GM12878 (cell line): ENCODE data around the gene IBSP. TPM values are rescaled to one million over a fixed set of nuclear protein-coding genes. Genes with fewer than 3 reads are reported as not detected.

Experiments used
- CUX1 ChIP-seq: IDR thresholded peaks from 2 replicates; pipeline ENCODE4 v1.6.1; 2012; ENCODE audit warnings: improper control_type of control experiment, low read depth, low read length; ENCODE audit not compliant: insufficient replicate concordance
- NFXL1 ChIP-seq: fragments of 450-650 bp; IDR thresholded peaks from 2 replicates; pipeline ENCODE4 v1.6.1; 2017; ENCODE audit warnings: antibody characterized with exemption, mild to moderate bottlenecking, borderline replicate concordance
- ZNF384 ChIP-seq: IDR thresholded peaks from 2 replicates; pipeline ENCODE4 v1.6.1; 2012; ENCODE audit warnings: low read depth, mild to moderate bottlenecking, low read length, improper control_type of control experiment, borderline replicate concordance
- polyA plus RNA-seq, 11 experiments: library from polyadenylated mRNA; depleted of rRNA in 4 of 11; unstranded in 6 of 11; stranded (reverse) in 5 of 11; fragments of >200 nt; fragmentation: Nextera tagmentation in 4 of 11; fragmentation: Illumina TruSeq in 1 of 11; extraction: Ambion mirVana in 4 of 11; extraction: Trizol in 1 of 11; gene quantifications; 1 replicate in 1 of 11; 2 replicates in 10 of 11; pipeline versions ENCODE4 v1.2.1 to v1.2.3, GENCODE V29; 2011 to 2016; ENCODE audit warnings: inconsistent platforms in 2 of 11, missing spikeins in 2 of 11, low read depth in 1 of 11
- total RNA-seq, 4 experiments: library from RNA; depleted of rRNA in 3 of 4; stranded (reverse); fragments of >200 nt in 3 of 4; fragmentation: Illumina TruSeq in 1 of 4; extraction: Trizol in 1 of 4; gene quantifications; 2 replicates each; pipeline versions ENCODE4 v1.2.1 to v1.2.3, GENCODE V29; 2013 to 2021

Gene IBSP
- total and polyA plus RNA-seq, 10 of the 15 experiments (the other 5 are each of a cell fraction or from before 2014, with no cell fraction given): not detected

GRCh38 chr4:87857789-87858188 lies 58.4 kb downstream of the IBSP start (continued):
- TF ChIP-seq CUX1 (no peak), NFXL1 (no peak), ZNF384 (no peak)

Other genes starting within 250 kb of the IBSP start
- gene DSPP, start 191.0 kb upstream of the IBSP start, total RNA-seq (2014; rRNA removed): not detected in 2 replicates
- gene DSPP, start 191.0 kb upstream of the IBSP start, total RNA-seq (2014; rRNA removed; fragmentation: Illumina TruSeq; extraction: Trizol): not detected in 2 replicates
- not detected in 2 replicates for gene DSPP, start 191.0 kb upstream of the IBSP start, total RNA-seq (2021)
- gene DSPP, start 191.0 kb upstream of the IBSP start, polyA plus RNA-seq (2011; rRNA removed): not detected in 2 replicates
- not detected in 2 replicates for gene DSPP, start 191.0 kb upstream of the IBSP start, polyA plus RNA-seq (2014; fragmentation: Illumina TruSeq; extraction: Trizol)
- gene DSPP, start 191.0 kb upstream of the IBSP start, polyA plus RNA-seq (2014; fragmentation: Nextera tagmentation; extraction: Ambion mirVana): not detected
- not detected in 2 replicates for gene DSPP, start 191.0 kb upstream of the IBSP start, polyA plus RNA-seq (2014; rRNA removed)
- not detected for gene DSPP, start 191.0 kb upstream of the IBSP start, polyA plus RNA-seq (2016; fragmentation: Nextera tagmentation; extraction: Ambion mirVana)
- not detected in 2 replicates for gene DMP1, start 149.3 kb upstream of the IBSP start, total RNA-seq (2014; rRNA removed)
- gene DMP1, start 149.3 kb upstream of the IBSP start, total RNA-seq (2014; rRNA removed; fragmentation: Illumina TruSeq; extraction: Trizol): not detected in 2 replicates
- not detected in 2 replicates for gene DMP1, start 149.3 kb upstream of the IBSP start, total RNA-seq (2021)
- gene DMP1, start 149.3 kb upstream of the IBSP start, polyA plus RNA-seq (2011; rRNA removed): not detected in 2 replicates
- not detected in 2 replicates for gene DMP1, start 149.3 kb upstream of the IBSP start, polyA plus RNA-seq (2014; fragmentation: Illumina TruSeq; extraction: Trizol)
- gene DMP1, start 149.3 kb upstream of the IBSP start, polyA plus RNA-seq (2014; fragmentation: Nextera tagmentation; extraction: Ambion mirVana): not detected
- gene DMP1, start 149.3 kb upstream of the IBSP start, polyA plus RNA-seq (2014; rRNA removed): not detected in 2 replicates
- gene DMP1, start 149.3 kb upstream of the IBSP start, polyA plus RNA-seq (2016; fragmentation: Nextera tagmentation; extraction: Ambion mirVana): not detected
- not detected in 2 replicates for gene MEPE, start 33.4 kb downstream of the IBSP start, total RNA-seq (2014; rRNA removed)
- not detected in 2 replicates for gene MEPE, start 33.4 kb downstream of the IBSP start, total RNA-seq (2014; rRNA removed; fragmentation: Illumina TruSeq; extraction: Trizol)
- not detected in 2 replicates for gene MEPE, start 33.4 kb downstream of the IBSP start, total RNA-seq (2021)
- not detected in 2 replicates for gene MEPE, start 33.4 kb downstream of the IBSP start, polyA plus RNA-seq (2011; rRNA removed)
- gene MEPE, start 33.4 kb downstream of the IBSP start, polyA plus RNA-seq (2014; fragmentation: Illumina TruSeq; extraction: Trizol): not detected in 2 replicates
- gene MEPE, start 33.4 kb downstream of the IBSP start, polyA plus RNA-seq (2014; fragmentation: Nextera tagmentation; extraction: Ambion mirVana): not detected
- gene MEPE, start 33.4 kb downstream of the IBSP start, polyA plus RNA-seq (2014; rRNA removed): not detected in 2 replicates
- not detected for gene MEPE, start 33.4 kb downstream of the IBSP start, polyA plus RNA-seq (2016; fragmentation: Nextera tagmentation; extraction: Ambion mirVana)
- not detected in 2 replicates for gene SPP1, start 176.2 kb downstream of the IBSP start, total RNA-seq (2014; rRNA removed)
- gene SPP1, start 176.2 kb downstream of the IBSP start, total RNA-seq (2014; rRNA removed; fragmentation: Illumina TruSeq; extraction: Trizol): not detected in 2 replicates
- 1.1 and 1.3 TPM in 2 replicates for gene SPP1, start 176.2 kb downstream of the IBSP start, total RNA-seq (2021)
- gene SPP1, start 176.2 kb downstream of the IBSP start, polyA plus RNA-seq (2011; rRNA removed): 0.49 and 0.78 TPM in 2 replicates
- gene SPP1, start 176.2 kb downstream of the IBSP start, polyA plus RNA-seq (2014; fragmentation: Illumina TruSeq; extraction: Trizol): not detected in 2 replicates
- under 1 TPM in 1 of 2 experiments, not detected in 1; 0.05 TPM for gene SPP1, start 176.2 kb downstream of the IBSP start, polyA plus RNA-seq (2014; fragmentation: Nextera tagmentation; extraction: Ambion mirVana)
- gene SPP1, start 176.2 kb downstream of the IBSP start, polyA plus RNA-seq (2014; rRNA removed): not detected in 2 replicates
- under 1 TPM in 1 of 2 experiments, not detected in 1; 0.29 TPM for gene SPP1, start 176.2 kb downstream of the IBSP start, polyA plus RNA-seq (2016; fragmentation: Nextera tagmentation; extraction: Ambion mirVana)
- 9.3 and 12.5 TPM in 2 replicates for gene PKD2, start 208.1 kb downstream of the IBSP start, total RNA-seq (2014; rRNA removed)
- 13.8 and 15.5 TPM in 2 replicates for gene PKD2, start 208.1 kb downstream of the IBSP start, total RNA-seq (2014; rRNA removed; fragmentation: Illumina TruSeq; extraction: Trizol)
- gene PKD2, start 208.1 kb downstream of the IBSP start, total RNA-seq (2021): 7.5 and 8.6 TPM in 2 replicates
- 11.0 and 15.2 TPM in 2 replicates for gene PKD2, start 208.1 kb downstream of the IBSP start, polyA plus RNA-seq (2011; rRNA removed)
- gene PKD2, start 208.1 kb downstream of the IBSP start, polyA plus RNA-seq (2014; fragmentation: Illumina TruSeq; extraction: Trizol): 11.4 and 18.1 TPM in 2 replicates
- gene PKD2, start 208.1 kb downstream of the IBSP start, polyA plus RNA-seq (2014; fragmentation: Nextera tagmentation; extraction: Ambion mirVana): 1 to 10 TPM; 2.0 to 2.1 TPM
- gene PKD2, start 208.1 kb downstream of the IBSP start, polyA plus RNA-seq (2014; rRNA removed): 8.7 and 12.4 TPM in 2 replicates
- gene PKD2, start 208.1 kb downstream of the IBSP start, polyA plus RNA-seq (2016; fragmentation: Nextera tagmentation; extraction: Ambion mirVana): 1 to 10 TPM; 2.0 to 5.3 TPM